HCT116 (cell line): ENCODE results near the gene ZNF814. TPM values are rescaled to one million over a fixed set of nuclear protein-coding genes. Genes with fewer than 3 reads are reported as not detected.

ENCODE experiments used
- ATAC-seq: fragments of 200-7000 bp; cut with Tn5 transposase; 2 replicates; pipeline ENCODE4 v1.9.1; 2020; ENCODE audit warnings: mild to moderate bottlenecking, moderate library complexity
- BruUV-seq: library from RNA; stranded (reverse); fragments of 400-500 nt; replicated peaks from 2 replicates; lab custom pipeline; 2021; lab: Mats Ljungman, UMichigan
- CTCF ChIA-PET: fragments of 300-600 bp; sonication (Branson Sonifier 250); formaldehyde crosslinking; loops from one replicate; lab custom pipeline; 2021; ENCODE audit warnings: antibody characterized with exemption; lab: Charles Lee
- POLR2A ChIA-PET: fragments of 300-600, 350-600 bp; sonication (Branson Sonifier 250); formaldehyde crosslinking; loops from one replicate; lab custom pipeline; 2021; ENCODE audit warnings: antibody characterized with exemption; lab: Charles Lee
- RAD21 ChIA-PET, 2 experiments: fragments of 300-600 bp; sonication (Branson Sonifier 250); formaldehyde crosslinking; loops; one replicate each; lab custom pipeline; 2023; ENCODE audit warnings: low total read pairs in 2 of 2; ENCODE audit not compliant: uncharacterized antibody in 2 of 2, unreplicated experiment in 2 of 2, low non-redundant PET in 1 of 2; lab: Charles Lee
- DNase-seq: peaks from one replicate; pipeline ENCODE4 v3.0.0-alpha.2; 2010; ENCODE audit warnings: low read depth, low spot score
- H2AFZ ChIP-seq: fragments of 200-600 bp; shearing (Covaris generic), sonication (generic); 2 replicates; pipeline ENCODE4 v1.6.1; 2017; ENCODE audit warnings: low read depth, mixed run types, mixed read lengths, antibody characterized with exemption, low read length; ENCODE audit not compliant: poor library complexity, severe bottlenecking
- H3K27ac ChIP-seq: 2 replicates; pipeline ENCODE4 v1.5.1; 2012; ENCODE audit warnings: low read depth, low read length
- H3K27me3 ChIP-seq: fragments of 200-600 bp; sonication (generic); 2 replicates; pipeline ENCODE4 v1.6.1; 2016; ENCODE audit warnings: mixed run types, low read length, mixed read lengths; ENCODE audit not compliant: insufficient read depth
- H3K36me3 ChIP-seq, 2 experiments: fragments of 200-500 bp in 1 of 2; fragments of 200-600 bp in 1 of 2; sonication (Bioruptor generic) in 1 of 2; sonication (generic) in 1 of 2; 2 replicates each; pipeline versions ENCODE4 v1.5.1 to v1.6.1; 2014 to 2016; ENCODE audit warnings: low read length in 2 of 2, inconsistent platforms in 1 of 2, mixed read lengths in 1 of 2, mixed run types in 1 of 2; ENCODE audit not compliant: insufficient read depth in 2 of 2, control insufficient read depth in 1 of 2
- H3K4me1 ChIP-seq, 2 experiments: fragments of 200-600 bp in 1 of 2; sonication (generic) in 1 of 2; 2 replicates each; pipeline versions ENCODE4 v1.5.1 to v1.6.1; 2012 to 2017; ENCODE audit warnings: low read length in 2 of 2, inconsistent platforms in 1 of 2, mild to moderate bottlenecking in 1 of 2, mixed read lengths in 1 of 2, mixed run types in 1 of 2, moderate library complexity in 1 of 2; ENCODE audit not compliant: insufficient read depth in 2 of 2, control insufficient read depth in 1 of 2
- H3K4me2 ChIP-seq: fragments of 200-600 bp; sonication (generic); 2 replicates; pipeline ENCODE4 v1.6.1; 2017; ENCODE audit warnings: mixed run types, low read length, mixed read lengths
- H3K4me3 ChIP-seq, 2 experiments: fragments of 200-600 bp in 1 of 2; sonication (generic) in 1 of 2; replicated peaks in 1 of 2; 2 replicates each; pipeline ENCODE4 v1.5.1; 2011 to 2016; ENCODE audit warnings: low read length in 2 of 2, control low read depth in 1 of 2, low read depth in 1 of 2, mild to moderate bottlenecking in 1 of 2, mixed read lengths in 1 of 2, mixed run types in 1 of 2
- H3K79me2 ChIP-seq: fragments of 200-600 bp; sonication (generic); 2 replicates; pipeline ENCODE4 v1.6.1; 2017; ENCODE audit warnings: mild to moderate bottlenecking, mixed run types, low read length, moderate library complexity, mixed read lengths; ENCODE audit not compliant: insufficient read depth
- H3K9ac ChIP-seq: fragments of 200-600 bp; sonication (generic); 2 replicates; pipeline ENCODE4 v1.6.1; 2016; ENCODE audit warnings: low read length, mixed read lengths
- H3K9me2 ChIP-seq: fragments of 200-600 bp; sonication (generic), shearing (Covaris generic); 2 replicates; pipeline ENCODE4 v1.6.1; 2017; ENCODE audit warnings: mixed run types, mild to moderate bottlenecking, moderate library complexity; ENCODE audit not compliant: insufficient read depth
- H3K9me3 ChIP-seq, 2 experiments: fragments of 200-500 bp in 1 of 2; fragments of 200-600 bp in 1 of 2; sonication (Bioruptor generic) in 1 of 2; sonication (generic) in 1 of 2; 2 replicates each; pipeline ENCODE4 v1.6.1; 2014 to 2017; ENCODE audit warnings: low read length in 2 of 2, mixed read lengths in 2 of 2, inconsistent platforms in 1 of 2, low read depth in 1 of 2, mild to moderate bottlenecking in 1 of 2, mixed run types in 1 of 2, moderate library complexity in 1 of 2; ENCODE audit not compliant: control insufficient read depth in 1 of 2, insufficient read depth in 1 of 2
- H4K20me1 ChIP-seq: fragments of 200-600 bp; sonication (generic), shearing (Covaris generic); 2 replicates; pipeline ENCODE4 v1.6.1; 2017; ENCODE audit warnings: mixed run types, mild to moderate bottlenecking, moderate library complexity; ENCODE audit not compliant: insufficient read depth
- CEBPB ChIP-seq: IDR thresholded peaks from 2 replicates; pipeline ENCODE4 v1.6.1; 2012; ENCODE audit warnings: low read depth
- EGR1 ChIP-seq: IDR thresholded peaks from 2 replicates; pipeline ENCODE4 v1.6.1; 2012; ENCODE audit warnings: low read depth
- ELF1 ChIP-seq: IDR thresholded peaks from 2 replicates; pipeline ENCODE4 v1.6.1; 2012; ENCODE audit warnings: low read depth, borderline replicate concordance
- EZH2 ChIP-seq: fragments of 200-600 bp; sonication (generic); IDR thresholded peaks from 2 replicates; pipeline ENCODE4 v1.6.1; 2017; ENCODE audit warnings: antibody characterized with exemption, mixed run types
- FOSL1 ChIP-seq: IDR thresholded peaks from 2 replicates; pipeline ENCODE4 v1.6.1; 2012; ENCODE audit warnings: low read depth
- MAX ChIP-seq: IDR thresholded peaks from 2 replicates; pipeline ENCODE4 v1.6.1; 2012
- POLR2A ChIP-seq: IDR thresholded peaks from 2 replicates; pipeline ENCODE4 v1.7.0; 2011; ENCODE audit warnings: borderline replicate concordance; ENCODE audit not compliant: insufficient read depth, insufficient read length; ENCODE audit errors: extremely low read depth
- POLR2AphosphoS5 ChIP-seq: IDR thresholded peaks from 2 replicates; pipeline ENCODE4 v1.6.1; 2011; ENCODE audit warnings: mild to moderate bottlenecking, low read depth, low read length, moderate library complexity
- RAD21 ChIP-seq: IDR thresholded peaks from 2 replicates; pipeline ENCODE4 v1.6.1; 2012; ENCODE audit warnings: low read depth, mild to moderate bottlenecking
- REST ChIP-seq: IDR thresholded peaks from 2 replicates; pipeline ENCODE4 v1.6.1; 2012; ENCODE audit warnings: low read depth
- SIN3A ChIP-seq: IDR thresholded peaks from 2 replicates; pipeline ENCODE4 v1.6.1; 2012; ENCODE audit warnings: low read depth
- SP1 ChIP-seq: IDR thresholded peaks from 2 replicates; pipeline ENCODE4 v1.6.1; 2012; ENCODE audit warnings: low read depth
- YY1 ChIP-seq: IDR thresholded peaks from 2 replicates; pipeline ENCODE4 v1.6.1; 2011; ENCODE audit warnings: low read length, low read depth, moderate library complexity, mild to moderate bottlenecking; ENCODE audit not compliant: insufficient replicate concordance; ENCODE audit errors: extremely low read depth
- ZFX ChIP-seq: fragments of 450-650 bp; IDR thresholded peaks from 2 replicates; pipeline ENCODE4 v1.6.1; 2017
- ZNF274 ChIP-seq: fragments of 200-500 bp; sonication (Bioruptor generic); IDR thresholded peaks from 2 replicates; pipeline ENCODE4 v1.6.1; 2014; ENCODE audit warnings: mild to moderate bottlenecking, low read depth, low read length, inconsistent platforms
- intact Hi-C: fragments of 100-400 bp; cut with micrococcal nuclease; formaldehyde crosslinking; loops from 2 replicates; pipeline ENCODE4 v1.10.0; 2022
- total RNA-seq: library from RNA; stranded (reverse); gene quantifications from one replicate; pipeline ENCODE4 v1.2.1, GENCODE V29; 2021; ENCODE audit not compliant: unreplicated experiment
- TF ChIP-seq, protein P1 (sequence below), 3 experiments: fragments of 200-600 bp in 1 of 3; sonication (generic) in 1 of 3; IDR thresholded peaks in 2 of 3; conservative IDR thresholded peaks in 1 of 3; 2 replicates each; pipeline ENCODE4 v1.5.1; 2012 to 2017; ENCODE audit warnings: low read depth in 2 of 3, low read length in 2 of 3, antibody characterized with exemption in 1 of 3, borderline replicate concordance in 1 of 3, control low read depth in 1 of 3, mild to moderate bottlenecking in 1 of 3, mixed read lengths in 1 of 3, mixed run types in 1 of 3, moderate library complexity in 1 of 3; ENCODE audit not compliant: insufficient read depth in 1 of 3
- TF ChIP-seq, protein P2 (sequence below): IDR thresholded peaks from 2 replicates; pipeline ENCODE4 v1.6.1; 2012

Gene ZNF814
- total RNA-seq, 1 experiment from 2014 or later, result 2.5 TPM

GRCh38 chr19:57818378-57818777 lies 70.5 kb downstream of the ZNF814 start:
- no peaks in the 10 kb centered on the region for H3K27me3 ChIP-seq
- no TSS peak for BruUV-seq
- DNase-seq, result no peak
- no peak overlapping the region for H3K9ac ChIP-seq
- H2AFZ ChIP-seq, result no peak overlapping the region
- H3K79me2 ChIP-seq, result peaks cover 53% of the 10 kb centered on the region
- H4K20me1 ChIP-seq, result no peaks in the 10 kb centered on the region
- CTCF ChIA-PET, result no interaction called here
- H3K27ac ChIP-seq, result no peak overlapping the region
- TF ChIP-seq MAX, result no peak
- RAD21 ChIA-PET, result no interaction called here
- no peaks in the 10 kb centered on the region for H3K9me2 ChIP-seq
- intact Hi-C loops, result loop anchor here (5.0 kb wide), 1 partner anchor 136 kb away; the partner anchor contains the start of gene ZNF551
- no peak for ATAC-seq
- POLR2A ChIA-PET, result no interaction called here
- no peak overlapping the region for H3K4me3 ChIP-seq
- no peaks in the 10 kb centered on the region for H3K9me3 ChIP-seq
- peaks cover 0 to 25% of the 10 kb centered on the region in 2 experiments; a peak in 3 of 4 replicates for H3K4me1 ChIP-seq
- H3K4me2 ChIP-seq, result peak overlapping the region; percentile 85
- H3K36me3 ChIP-seq, result peaks cover 0 to 5% of the 10 kb centered on the region in 2 experiments; a peak in 2 of 4 replicates

GRCh38 chr19:57817976-57818375 lies 70.9 kb downstream of the ZNF814 start:
- no peak for ATAC-seq

More at GRCh38 chr19:57817976-57818375, 70.9 kb downstream of the ZNF814 start:
- H3K9me2 ChIP-seq, result no peaks in the 10 kb centered on the region
- no peaks in the 10 kb centered on the region for H3K9me3 ChIP-seq
- peaks cover 0 to 5% of the 10 kb centered on the region in 2 experiments; a peak in 2 of 4 replicates for H3K36me3 ChIP-seq
- RAD21 ChIA-PET, result no interaction called here
- DNase-seq, result no peak
- POLR2A ChIA-PET, result no interaction called here
- no peaks in the 10 kb centered on the region for H4K20me1 ChIP-seq
- H3K27ac ChIP-seq, result no peak overlapping the region
- CTCF ChIA-PET, result no interaction called here
- no TSS peak for BruUV-seq
- H2AFZ ChIP-seq, result no peak overlapping the region
- TF ChIP-seq ZNF274 (no peak), FOSL1 (no peak), POLR2A (no peak), ELF1 (no peak), SP1 (no peak), RAD21 (no peak), EGR1 (no peak), CEBPB (no peak), YY1 (no peak), POLR2AphosphoS5 (no peak), REST (no peak), ZFX (no peak), SIN3A (no peak), EZH2 (no peak)
- TF ChIP-seq, protein P1, sequence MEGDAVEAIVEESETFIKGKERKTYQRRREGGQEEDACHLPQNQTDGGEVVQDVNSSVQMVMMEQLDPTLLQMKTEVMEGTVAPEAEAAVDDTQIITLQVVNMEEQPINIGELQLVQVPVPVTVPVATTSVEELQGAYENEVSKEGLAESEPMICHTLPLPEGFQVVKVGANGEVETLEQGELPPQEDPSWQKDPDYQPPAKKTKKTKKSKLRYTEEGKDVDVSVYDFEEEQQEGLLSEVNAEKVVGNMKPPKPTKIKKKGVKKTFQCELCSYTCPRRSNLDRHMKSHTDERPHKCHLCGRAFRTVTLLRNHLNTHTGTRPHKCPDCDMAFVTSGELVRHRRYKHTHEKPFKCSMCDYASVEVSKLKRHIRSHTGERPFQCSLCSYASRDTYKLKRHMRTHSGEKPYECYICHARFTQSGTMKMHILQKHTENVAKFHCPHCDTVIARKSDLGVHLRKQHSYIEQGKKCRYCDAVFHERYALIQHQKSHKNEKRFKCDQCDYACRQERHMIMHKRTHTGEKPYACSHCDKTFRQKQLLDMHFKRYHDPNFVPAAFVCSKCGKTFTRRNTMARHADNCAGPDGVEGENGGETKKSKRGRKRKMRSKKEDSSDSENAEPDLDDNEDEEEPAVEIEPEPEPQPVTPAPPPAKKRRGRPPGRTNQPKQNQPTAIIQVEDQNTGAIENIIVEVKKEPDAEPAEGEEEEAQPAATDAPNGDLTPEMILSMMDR (IDR thresholded peaks at IDR 0.05 in 2 of 3, conservative IDR thresholded peaks at IDR 0.05 in 1 of 3; ENCODE audit: borderline replicate concordance in 1 of 3, insufficient read depth in 1 of 3, low read depth in 2 of 3, low read length in 2 of 3), result no peak
- TF ChIP-seq, protein P2, sequence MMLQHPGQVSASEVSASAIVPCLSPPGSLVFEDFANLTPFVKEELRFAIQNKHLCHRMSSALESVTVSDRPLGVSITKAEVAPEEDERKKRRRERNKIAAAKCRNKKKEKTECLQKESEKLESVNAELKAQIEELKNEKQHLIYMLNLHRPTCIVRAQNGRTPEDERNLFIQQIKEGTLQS, result no peak
- no peak overlapping the region for H3K9ac ChIP-seq
- no peak overlapping the region for H3K4me3 ChIP-seq
- H3K4me1 ChIP-seq, result peaks cover 0 to 25% of the 10 kb centered on the region in 2 experiments; a peak in 3 of 4 replicates
- no peaks in the 10 kb centered on the region for H3K27me3 ChIP-seq
- H3K79me2 ChIP-seq, result peaks cover 53% of the 10 kb centered on the region
- intact Hi-C loops, result loop anchor here (5.0 kb wide), 1 partner anchor 136 kb away; the partner anchor contains the start of gene ZNF551
- no peak overlapping the region for H3K4me2 ChIP-seq
